Transverse colon (tissue), 4 donors: Measurements from ENCODE around the gene KCNAB2.

Experiments
- POLR2A ChIP-seq: fragments of 450-650 bp; IDR thresholded peaks from one replicate; pipeline ENCODE4 v1.6.1; 2016; ENCODE audit warnings: antibody characterized with exemption, mild to moderate bottlenecking, moderate library complexity
- POLR2AphosphoS5 ChIP-seq, 3 donors: sonication (generic); formaldehyde crosslinking; IDR thresholded peaks; one replicate each; pipeline ENCODE4 v1.6.1; 2016; ENCODE audit warnings: antibody characterized with exemption in 3 of 3
- TF ChIP-seq, protein P1 (sequence below), 5 experiments: fragments of 200-600 bp in 3 of 5; fragments of 450-650 bp in 2 of 5; sonication (generic) in 3 of 5; IDR thresholded peaks; 1 replicate in 2 of 5; 2 replicates in 3 of 5; pipeline ENCODE4 v1.5.1; 2016 to 2017; ENCODE audit warnings: antibody characterized with exemption in 5 of 5, inconsistent platforms in 3 of 5, mild to moderate bottlenecking in 2 of 5, moderate library complexity in 1 of 5

DNA sequence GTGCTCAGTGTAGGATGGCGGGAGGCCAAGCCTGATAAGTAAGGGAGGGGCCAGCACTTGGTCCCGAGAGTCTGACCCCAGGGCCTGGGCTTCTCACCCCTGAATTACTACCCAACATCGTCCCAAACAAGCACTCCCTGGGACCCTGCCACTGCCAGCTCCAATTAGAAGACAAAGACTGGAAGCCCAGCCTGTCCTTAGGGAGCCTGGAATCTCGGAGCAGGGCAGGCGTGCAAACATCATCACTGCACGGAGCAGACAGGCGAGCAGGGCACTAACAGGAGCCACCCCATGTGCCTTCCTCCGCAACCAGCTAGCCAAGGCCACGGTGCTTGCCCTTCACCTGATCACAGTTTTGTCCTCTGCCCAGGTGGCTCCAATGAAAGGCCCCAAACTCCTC lies 23.2 kb downstream of the KCNAB2 start:
- TF ChIP-seq, protein P1, sequence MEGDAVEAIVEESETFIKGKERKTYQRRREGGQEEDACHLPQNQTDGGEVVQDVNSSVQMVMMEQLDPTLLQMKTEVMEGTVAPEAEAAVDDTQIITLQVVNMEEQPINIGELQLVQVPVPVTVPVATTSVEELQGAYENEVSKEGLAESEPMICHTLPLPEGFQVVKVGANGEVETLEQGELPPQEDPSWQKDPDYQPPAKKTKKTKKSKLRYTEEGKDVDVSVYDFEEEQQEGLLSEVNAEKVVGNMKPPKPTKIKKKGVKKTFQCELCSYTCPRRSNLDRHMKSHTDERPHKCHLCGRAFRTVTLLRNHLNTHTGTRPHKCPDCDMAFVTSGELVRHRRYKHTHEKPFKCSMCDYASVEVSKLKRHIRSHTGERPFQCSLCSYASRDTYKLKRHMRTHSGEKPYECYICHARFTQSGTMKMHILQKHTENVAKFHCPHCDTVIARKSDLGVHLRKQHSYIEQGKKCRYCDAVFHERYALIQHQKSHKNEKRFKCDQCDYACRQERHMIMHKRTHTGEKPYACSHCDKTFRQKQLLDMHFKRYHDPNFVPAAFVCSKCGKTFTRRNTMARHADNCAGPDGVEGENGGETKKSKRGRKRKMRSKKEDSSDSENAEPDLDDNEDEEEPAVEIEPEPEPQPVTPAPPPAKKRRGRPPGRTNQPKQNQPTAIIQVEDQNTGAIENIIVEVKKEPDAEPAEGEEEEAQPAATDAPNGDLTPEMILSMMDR (IDR thresholded peaks at IDR 0.05) = no peak
- no peak for TF ChIP-seq POLR2A
- no peak for TF ChIP-seq POLR2AphosphoS5 (IDR thresholded peaks at IDR 0.05)
